HG03378 (cell line): ENCODE data around the gene PIEZO2.
A peak's percentile ranks its signal among the peaks of the same experiment; 100 is the strongest.
"Not testable (repeated sequence)": the region's sequence is repeated elsewhere in the genome, so short reads cannot be mapped to it uniquely, and the experiment has no call there.

Source experiments
- ATAC-seq: cut with Tn5 transposase; IDR thresholded peaks from one replicate; pipeline ENCODE4 v1.9.1; 2021; ENCODE audit warnings: mild to moderate bottlenecking, moderate library complexity; ENCODE audit not compliant: unreplicated experiment

The PIEZO2 gene

GRCh38 chr18:10851824-10852319 is 297.5 kb downstream of the PIEZO2 start:
- ATAC-seq: peak; percentile 49

DNA sequence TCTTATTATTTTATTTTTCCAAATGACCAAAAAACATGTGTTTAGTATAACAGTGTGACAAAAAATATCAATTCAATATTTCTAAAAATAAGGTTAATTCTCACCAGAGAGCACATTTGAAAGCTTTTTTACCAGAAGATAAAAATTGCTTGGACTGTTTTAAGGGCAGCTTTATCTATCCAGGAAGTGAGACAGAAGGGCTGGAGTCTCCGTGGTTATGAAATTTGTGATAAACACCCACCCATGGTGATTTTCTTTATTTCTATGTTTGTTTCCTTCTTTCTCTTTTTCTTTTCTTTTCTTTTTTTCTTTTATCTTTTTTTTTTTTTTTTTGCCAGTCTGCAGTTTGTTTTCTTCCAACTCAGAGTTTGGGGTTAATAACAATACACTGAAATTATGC is 298.5 kb downstream of the PIEZO2 start:
- ATAC-seq: no peak

DNA sequence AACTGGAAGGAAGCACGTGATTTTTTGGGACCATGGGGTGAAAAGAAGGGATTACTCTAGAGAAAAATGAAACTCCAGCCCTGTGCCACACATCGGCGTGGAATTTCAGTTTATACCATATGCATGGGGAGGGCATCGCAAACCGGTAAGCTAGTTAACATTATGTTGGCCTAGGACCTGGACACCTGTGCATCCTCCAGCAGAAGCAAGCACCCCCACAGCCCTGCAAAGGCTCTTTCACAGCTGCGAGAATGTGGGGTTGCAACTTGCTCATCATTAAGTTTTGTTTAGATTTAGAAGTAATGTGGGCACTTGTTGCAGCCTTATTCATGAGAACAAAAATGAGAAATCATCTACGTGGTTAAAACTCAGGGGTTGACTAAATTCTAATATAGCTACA is 299.2 kb downstream of the PIEZO2 start:
- ATAC-seq: no peak

DNA sequence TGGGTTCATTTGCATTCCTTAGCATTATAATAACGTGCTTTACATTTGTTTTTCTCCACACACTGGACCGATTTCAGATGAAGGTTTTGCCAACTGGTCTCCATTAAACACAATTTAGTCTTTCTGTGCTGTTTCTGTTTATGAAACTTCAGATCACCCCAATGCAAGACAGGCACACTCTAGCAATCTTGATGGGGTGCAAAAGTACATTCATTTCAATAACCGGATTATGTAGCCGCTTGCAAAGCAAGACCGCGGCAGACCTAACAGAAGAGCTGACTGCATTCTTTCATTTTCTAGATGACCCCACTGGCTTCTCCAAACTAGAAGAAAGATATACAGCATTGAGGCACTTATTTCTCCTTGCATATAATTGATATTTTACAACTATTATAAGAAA is 301.5 kb downstream of the PIEZO2 start:
- no peak for ATAC-seq

GRCh38 chr18:10847408-10847790 is 302.0 kb downstream of the PIEZO2 start:
- ATAC-seq: no peak

GRCh38 chr18:10846657-10847407 is 302.5 kb downstream of the PIEZO2 start:
- no peak for ATAC-seq

DNA sequence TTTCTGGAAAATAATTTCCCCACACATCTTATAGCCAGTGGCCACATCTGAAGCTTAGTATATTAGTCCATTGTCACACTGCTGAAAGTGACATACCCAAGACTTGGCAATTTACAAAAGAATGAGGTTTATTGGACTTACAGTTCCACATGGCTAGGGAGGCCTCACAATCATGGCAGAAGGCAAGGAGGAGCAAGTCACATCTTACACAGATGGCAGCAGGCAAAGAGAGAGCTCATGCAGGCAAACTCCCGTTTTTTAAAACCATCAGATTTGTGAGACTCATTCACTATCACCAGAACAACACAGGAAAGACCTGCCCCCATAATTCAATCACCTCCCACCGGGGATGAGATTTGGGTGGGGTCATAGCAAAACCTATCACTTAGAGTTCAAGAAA is 303.3 kb downstream of the PIEZO2 start:
- ATAC-seq: not testable (repeated sequence)

DNA sequence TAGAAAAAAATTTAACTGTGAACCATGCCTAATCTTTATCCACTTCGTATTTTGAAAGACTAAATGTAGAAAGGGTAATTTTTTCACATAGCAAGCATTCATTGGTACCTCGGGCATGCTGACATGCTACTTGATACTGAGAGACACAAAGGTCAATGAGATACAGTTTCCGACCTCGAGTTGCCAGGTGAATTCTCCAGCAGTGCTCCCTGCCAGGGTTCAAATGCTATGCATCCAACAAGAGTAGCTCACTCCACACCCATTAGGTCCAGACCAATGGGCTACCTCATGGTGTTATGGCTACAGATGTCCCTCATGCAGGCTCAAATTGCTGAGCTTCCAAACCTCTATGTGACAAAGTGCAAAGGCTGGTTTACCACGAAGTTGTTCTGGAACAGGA is 305.8 kb downstream of the PIEZO2 start:
- no peak for ATAC-seq

GRCh38 chr18:10842861-10843260 is 306.5 kb downstream of the PIEZO2 start:
- no peak for ATAC-seq

DNA sequence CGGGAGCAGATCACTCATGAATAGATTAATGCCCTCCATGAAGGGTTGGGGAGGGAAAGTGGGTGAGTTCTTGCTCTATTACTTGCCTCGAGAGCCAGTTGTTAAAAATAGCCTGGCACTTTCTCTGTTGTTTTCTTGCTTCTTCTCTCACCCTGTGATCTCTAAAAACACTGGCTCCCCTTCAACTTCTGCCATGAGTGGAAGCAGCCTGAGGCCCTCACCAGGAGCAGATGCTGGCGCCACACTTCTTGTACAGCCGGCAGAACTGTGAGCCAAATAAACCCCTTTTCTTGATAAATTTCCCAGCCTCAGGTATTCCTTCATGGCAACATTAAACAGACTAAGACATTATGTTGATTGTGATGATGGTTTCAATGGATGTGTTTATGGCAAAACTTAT is 307.0 kb downstream of the PIEZO2 start:
- no peak for ATAC-seq

- no peak for ATAC-seq
Measured at GRCh38 chr18:10841203-10841602, 308.2 kb downstream of the PIEZO2 start.

DNA sequence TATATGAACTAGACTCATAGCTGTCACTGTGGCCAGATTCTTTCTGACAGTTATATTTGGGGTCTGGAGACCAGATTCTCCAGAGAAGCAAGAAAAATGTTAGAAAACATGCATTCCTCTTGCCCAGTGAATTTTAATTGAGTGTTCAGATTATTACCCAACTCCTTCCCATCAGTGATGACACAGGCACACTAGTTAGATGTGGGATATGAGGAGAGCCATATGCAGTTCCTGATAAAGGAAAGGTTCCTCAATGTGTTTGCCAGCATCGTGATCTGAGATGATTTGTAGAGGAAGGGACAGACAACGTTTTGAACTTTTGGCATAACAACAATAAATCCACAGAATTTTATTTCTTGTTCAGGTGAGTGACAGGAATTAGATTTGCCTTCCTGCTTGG is 308.6 kb downstream of the PIEZO2 start:
- ATAC-seq: no peak

GRCh38 chr18:10839421-10839820 is 309.9 kb downstream of the PIEZO2 start:
- no peak for ATAC-seq

GRCh38 chr18:10838553-10838952 is 310.8 kb downstream of the PIEZO2 start:
- ATAC-seq: peak; percentile 50

- ATAC-seq: no peak
Measured at GRCh38 chr18:10834128-10834815, 315.1 kb downstream of the PIEZO2 start.

GRCh38 chr18:10833656-10834055 is 315.7 kb downstream of the PIEZO2 start:
- ATAC-seq: no peak

- no peak for ATAC-seq
Measured at GRCh38 chr18:10826400-10826799, 323.0 kb downstream of the PIEZO2 start.

DNA sequence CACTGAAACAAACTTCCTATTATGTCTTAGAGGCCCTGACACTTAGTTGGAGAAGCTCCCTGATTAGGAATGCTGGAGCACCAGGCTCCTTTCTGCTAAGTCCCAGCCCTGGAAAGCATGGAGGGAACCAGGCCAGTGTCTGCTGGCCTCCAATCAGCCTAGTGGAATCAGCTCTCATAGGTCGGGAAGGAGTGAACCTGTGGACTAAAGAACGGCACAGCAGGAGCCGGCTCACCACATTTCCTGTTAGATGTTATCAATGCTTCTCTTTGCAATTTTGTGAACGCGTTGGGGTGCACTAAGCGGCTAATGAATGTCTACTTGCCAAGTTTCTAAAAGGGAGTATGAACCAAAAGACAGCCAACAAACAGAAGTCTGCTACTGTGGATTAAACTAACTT is 326.9 kb downstream of the PIEZO2 start:
- ATAC-seq: no peak

- no peak for ATAC-seq
Measured at GRCh38 chr18:10820681-10821080, 328.7 kb downstream of the PIEZO2 start.

- no peak for ATAC-seq
Measured at GRCh38 chr18:10814336-10814735, 335.0 kb downstream of the PIEZO2 start.

- no peak for ATAC-seq
Measured at GRCh38 chr18:10805587-10806118, 343.7 kb downstream of the PIEZO2 start.

DNA sequence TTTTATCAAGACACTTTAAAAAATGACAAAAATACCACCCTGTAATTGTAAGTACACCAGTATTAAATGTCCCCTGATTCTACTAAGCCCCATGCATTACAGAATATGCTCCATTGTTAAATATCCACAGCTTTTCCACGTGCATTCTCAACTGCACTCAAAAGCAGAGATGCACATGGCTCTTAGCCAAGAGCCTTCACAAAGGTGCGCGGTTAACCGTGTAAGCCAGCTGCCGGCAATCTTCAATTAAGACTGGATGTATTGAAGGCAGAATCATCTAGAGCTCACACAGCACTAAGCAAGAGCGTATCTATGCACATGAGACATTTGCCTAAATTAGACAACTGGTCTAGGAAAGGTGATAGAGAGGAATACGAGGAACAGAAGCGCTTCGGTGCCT is 345.2 kb downstream of the PIEZO2 start:
- ATAC-seq: no peak
